ENCODE measurements around the gene NAV1.

Gene NAV1

GRCh38 chr1:201530741-201531531, 8.0 kb upstream of the NAV1 start:
- Mint-ChIP-seq H3K36me3 (ENCODE audit: low read depth) (peaks cover 8% of the 10 kb centered on the region), H3K9me3 (no peaks in the 10 kb centered on the region), H3K4me3 (no peak overlapping the region), H3K27ac (peak overlapping the region; percentile 42), H3K27me3 (peaks cover 4% of the 10 kb centered on the region), H3K4me1 (ENCODE audit: low read depth) (peaks cover 8% of the 10 kb centered on the region)

- Mint-ChIP-seq H3K4me1 (ENCODE audit: low read depth) (peaks cover 8% of the 10 kb centered on the region), H3K27ac (no peak overlapping the region), H3K27me3 (peaks cover 11% of the 10 kb centered on the region), H3K4me3 (no peak overlapping the region), H3K9me3 (no peaks in the 10 kb centered on the region), H3K36me3 (ENCODE audit: low read depth) (peaks cover 8% of the 10 kb centered on the region)
Measured at GRCh38 chr1:201531551-201532425, 7.1 kb upstream of the NAV1 start.

GRCh38 chr1:201533836-201534235, 5.1 kb upstream of the NAV1 start:
- Mint-ChIP-seq H3K4me1 (ENCODE audit: low read depth) (peaks cover 14% of the 10 kb centered on the region), H3K36me3 (ENCODE audit: low read depth) (peaks cover 11% of the 10 kb centered on the region), H3K9me3 (no peaks in the 10 kb centered on the region), H3K27ac (no peak overlapping the region), H3K4me3 (no peak overlapping the region), H3K27me3 (peaks cover 31% of the 10 kb centered on the region)

GRCh38 chr1:201535046-201535918, 3.6 kb upstream of the NAV1 start:
- Mint-ChIP-seq H3K4me1 (ENCODE audit: low read depth) (peaks cover 21% of the 10 kb centered on the region), H3K27me3 (peaks cover 41% of the 10 kb centered on the region), H3K9me3 (no peaks in the 10 kb centered on the region), H3K36me3 (ENCODE audit: low read depth) (peaks cover 11% of the 10 kb centered on the region), H3K4me3 (no peak overlapping the region), H3K27ac (peak overlapping the region; percentile 51)

GRCh38 chr1:201535919-201536245, 3.0 kb upstream of the NAV1 start:
- H3K27me3 Mint-ChIP-seq: peaks cover 47% of the 10 kb centered on the region
- H3K27ac Mint-ChIP-seq: peak overlapping the region; percentile 51
- H3K4me3 Mint-ChIP-seq: no peak overlapping the region
- H3K9me3 Mint-ChIP-seq: no peaks in the 10 kb centered on the region
- H3K36me3 Mint-ChIP-seq (ENCODE audit: low read depth): peaks cover 11% of the 10 kb centered on the region
- H3K4me1 Mint-ChIP-seq (ENCODE audit: low read depth): peaks cover 24% of the 10 kb centered on the region

- H3K36me3 Mint-ChIP-seq (ENCODE audit: low read depth): peaks cover 11% of the 10 kb centered on the region
- peaks cover 24% of the 10 kb centered on the region for H3K4me1 Mint-ChIP-seq (ENCODE audit: low read depth)
- no peaks in the 10 kb centered on the region for H3K9me3 Mint-ChIP-seq
- peaks cover 52% of the 10 kb centered on the region for H3K27me3 Mint-ChIP-seq
- no peak overlapping the region for H3K4me3 Mint-ChIP-seq
- no peak overlapping the region for H3K27ac Mint-ChIP-seq
Measured at GRCh38 chr1:201536558-201536957, 2.4 kb upstream of the NAV1 start.

- H3K27ac Mint-ChIP-seq: no peak overlapping the region
- H3K9me3 Mint-ChIP-seq: no peaks in the 10 kb centered on the region
- H3K4me1 Mint-ChIP-seq (ENCODE audit: low read depth): peaks cover 24% of the 10 kb centered on the region
- peaks cover 56% of the 10 kb centered on the region for H3K27me3 Mint-ChIP-seq
- peaks cover 11% of the 10 kb centered on the region for H3K36me3 Mint-ChIP-seq (ENCODE audit: low read depth)
- no peak overlapping the region for H3K4me3 Mint-ChIP-seq
Measured at GRCh38 chr1:201537028-201537427, 1.9 kb upstream of the NAV1 start.

- Mint-ChIP-seq H3K27ac (no peak overlapping the region), H3K9me3 (no peaks in the 10 kb centered on the region), H3K4me3 (no peak overlapping the region), H3K36me3 (ENCODE audit: low read depth) (peaks cover 9% of the 10 kb centered on the region), H3K27me3 (peaks cover 57% of the 10 kb centered on the region), H3K4me1 (ENCODE audit: low read depth) (peaks cover 24% of the 10 kb centered on the region)
Measured at GRCh38 chr1:201537467-201537866, 1.5 kb upstream of the NAV1 start.

GRCh38 chr1:201537891-201538611, 876 bp upstream of the NAV1 start:
- H3K27me3 Mint-ChIP-seq: peaks cover 59% of the 10 kb centered on the region
- H3K9me3 Mint-ChIP-seq: no peaks in the 10 kb centered on the region
- peaks cover 24% of the 10 kb centered on the region for H3K4me1 Mint-ChIP-seq (ENCODE audit: low read depth)
- peaks cover 4% of the 10 kb centered on the region for H3K36me3 Mint-ChIP-seq (ENCODE audit: low read depth)
- H3K4me3 Mint-ChIP-seq: peak overlapping the region; percentile 46
- no peak overlapping the region for H3K27ac Mint-ChIP-seq

- peaks cover 62% of the 10 kb centered on the region for H3K27me3 Mint-ChIP-seq
- peak overlapping the region; percentile 71 for H3K4me3 Mint-ChIP-seq
- H3K27ac Mint-ChIP-seq: no peak overlapping the region
- H3K4me1 Mint-ChIP-seq (ENCODE audit: low read depth): peaks cover 21% of the 10 kb centered on the region
- peaks cover 4% of the 10 kb centered on the region for H3K36me3 Mint-ChIP-seq (ENCODE audit: low read depth)
- H3K9me3 Mint-ChIP-seq: no peaks in the 10 kb centered on the region
Measured at GRCh38 chr1:201539561-201540431, 869 bp downstream of the NAV1 start.

GRCh38 chr1:201540846-201541735, 2.2 kb downstream of the NAV1 start:
- H3K27ac Mint-ChIP-seq: no peak overlapping the region
- no peak overlapping the region for H3K4me3 Mint-ChIP-seq
- no peaks in the 10 kb centered on the region for H3K9me3 Mint-ChIP-seq
- peaks cover 16% of the 10 kb centered on the region for H3K4me1 Mint-ChIP-seq (ENCODE audit: low read depth)
- peaks cover 57% of the 10 kb centered on the region for H3K27me3 Mint-ChIP-seq
- peaks cover 4% of the 10 kb centered on the region for H3K36me3 Mint-ChIP-seq (ENCODE audit: low read depth)

- H3K4me1 Mint-ChIP-seq (ENCODE audit: low read depth): peaks cover 16% of the 10 kb centered on the region
- H3K27ac Mint-ChIP-seq: no peak overlapping the region
- H3K27me3 Mint-ChIP-seq: peaks cover 44% of the 10 kb centered on the region
- peaks cover 4% of the 10 kb centered on the region for H3K36me3 Mint-ChIP-seq (ENCODE audit: low read depth)
- H3K4me3 Mint-ChIP-seq: no peak overlapping the region
- H3K9me3 Mint-ChIP-seq: no peaks in the 10 kb centered on the region
Measured at GRCh38 chr1:201542309-201543035, 3.5 kb downstream of the NAV1 start.

Measured in stimulated activated naive CD8-positive, alpha-beta T cell treated with anti-CD3 and anti-CD28 coated beads, Interleukin-15, Interleukin-2, amounts not matched to agents 100 ng/mL and 50 ng/mL, for 24 hours (primary cell).